HepG2 (cell line): ENCODE results near the gene SRP14. TPM values are rescaled to one million over a fixed set of nuclear protein-coding genes. Genes with fewer than 3 reads are reported as not detected.

ENCODE experiments used
- AKNA ChIP-seq: sonication (generic); formaldehyde crosslinking; IDR thresholded peaks from 2 replicates; pipeline ENCODE4 v1.4.0; 2020; ENCODE audit warnings: missing genetic modification reagents, borderline replicate concordance
- ARID5B ChIP-seq: IDR thresholded peaks from 2 replicates; pipeline ENCODE4 v1.4.0; 2020; ENCODE audit warnings: mild to moderate bottlenecking, missing genetic modification reagents
- BATF2 ChIP-seq: sonication (generic); formaldehyde crosslinking; IDR thresholded peaks from 2 replicates; pipeline ENCODE4 v1.8.0; 2022; ENCODE audit warnings: mild to moderate bottlenecking, missing genetic modification reagents, moderate library complexity
- CC2D1A ChIP-seq: sonication (generic); formaldehyde crosslinking; IDR thresholded peaks from 2 replicates; pipeline ENCODE4 v1.8.1; 2023; ENCODE audit warnings: mild to moderate bottlenecking, missing genetic modification reagents
- EZH2 ChIP-seq: conservative IDR thresholded peaks from 2 replicates; pipeline ENCODE4 v1.6.1; 2012; ENCODE audit warnings: mild to moderate bottlenecking, low read depth, low read length, moderate library complexity
- FOXP1 ChIP-seq, 2 experiments: fragments of 450-650 bp in 1 of 2; IDR thresholded peaks; 2 replicates each; pipeline ENCODE4 v1.6.1; 2017 to 2018; ENCODE audit warnings: antibody characterized with exemption in 1 of 2
- ISX ChIP-seq: sonication (generic); formaldehyde crosslinking; conservative IDR thresholded peaks from 2 replicates; pipeline ENCODE4 v1.5.0; 2020; ENCODE audit warnings: missing genetic modification reagents
- KAT2B ChIP-seq: fragments of 150-350 bp; IDR thresholded peaks from 2 replicates; pipeline ENCODE4 v1.6.1; 2014; ENCODE audit warnings: low read depth, low read length, borderline replicate concordance
- MEF2D ChIP-seq: sonication (generic); formaldehyde crosslinking; IDR thresholded peaks from 2 replicates; pipeline ENCODE4 v1.5.1; 2020; ENCODE audit warnings: mild to moderate bottlenecking, missing genetic modification reagents
- RARA ChIP-seq: IDR thresholded peaks from 2 replicates; pipeline ENCODE4 v1.6.1; 2016; ENCODE audit warnings: missing genetic modification reagents, missing compliant biosample characterization
- SALL1 ChIP-seq: sonication (generic); formaldehyde crosslinking; IDR thresholded peaks from 2 replicates; pipeline ENCODE4 v1.8.0; 2022; ENCODE audit warnings: mild to moderate bottlenecking, missing genetic modification reagents
- ZNF274 ChIP-seq: sonication (generic); formaldehyde crosslinking; IDR thresholded peaks from 2 replicates; pipeline ENCODE4 v1.5.1; 2020; ENCODE audit warnings: mild to moderate bottlenecking, missing genetic modification reagents
- ZNF281 ChIP-seq: sonication (generic); formaldehyde crosslinking; IDR thresholded peaks from 2 replicates; pipeline ENCODE4 v1.4.0; 2020; ENCODE audit warnings: missing genetic modification reagents, borderline replicate concordance
- ZNF430 ChIP-seq: sonication (generic); formaldehyde crosslinking; IDR thresholded peaks from 2 replicates; pipeline ENCODE4 v1.9.0; 2021; ENCODE audit warnings: mild to moderate bottlenecking, missing genetic modification reagents
- ZNF451 ChIP-seq: sonication (generic); formaldehyde crosslinking; IDR thresholded peaks from 2 replicates; pipeline ENCODE4 v1.5.0; 2020; ENCODE audit warnings: mild to moderate bottlenecking, missing genetic modification reagents
- ZNF569 ChIP-seq: sonication (generic); formaldehyde crosslinking; IDR thresholded peaks from 2 replicates; pipeline ENCODE4 v1.5.0; 2020; ENCODE audit warnings: mild to moderate bottlenecking, missing genetic modification reagents, moderate library complexity, borderline replicate concordance
- ZNF891 ChIP-seq: sonication (generic); formaldehyde crosslinking; IDR thresholded peaks from 2 replicates; pipeline ENCODE4 v1.5.0; 2020; ENCODE audit warnings: mild to moderate bottlenecking, missing genetic modification reagents
- polyA plus RNA-seq, 8 experiments: library from polyadenylated mRNA; depleted of rRNA in 3 of 8; stranded (reverse) in 7 of 8; unstranded in 1 of 8; fragments of >200 nt; fragmentation: Illumina TruSeq in 4 of 8; extraction: Trizol in 4 of 8; gene quantifications; 2 replicates each; pipeline versions ENCODE4 v1.2.1 to v1.2.3, GENCODE V29; 2011 to 2016; ENCODE audit warnings: low read depth in 4 of 8, missing spikeins in 1 of 8, mixed read lengths in 1 of 8; ENCODE audit not compliant: insufficient read depth in 1 of 8
- total RNA-seq, 5 experiments: library from RNA; depleted of rRNA; stranded (reverse); fragments of >200 nt; fragmentation: Illumina TruSeq; extraction: Trizol; gene quantifications; 2 replicates each; pipeline ENCODE4 v1.2.3, GENCODE V29; 2016; ENCODE audit warnings: low read depth in 1 of 5

Gene SRP14
- total and polyA plus RNA-seq, 2 of the 13 experiments (the other 11 are each of a cell fraction or from before 2014, with no cell fraction given): 208 to 356 TPM

GRCh38 chr15:40082195-40082883 lies 43.4 kb upstream of the SRP14 start (continued):
- no peak for TF ChIP-seq KAT2B
- no peak for TF ChIP-seq BATF2 (CRISPR knock-in tag)
- no peak for TF ChIP-seq ZNF569
- peak; percentile 76 for TF ChIP-seq RARA (CRISPR knock-in tag)
- TF ChIP-seq ZNF274 (CRISPR knock-in tag): no peak
- TF ChIP-seq ZNF451 (CRISPR knock-in tag): no peak
- TF ChIP-seq EZH2: no peak
- TF ChIP-seq ZNF891: no peak
- no peak for TF ChIP-seq FOXP1 (IDR thresholded peaks at IDR 0.05)
- peak; percentile 18; the same call in 1 of the 2 replicates for TF ChIP-seq FOXP1 (CRISPR knock-in tag; IDR thresholded peaks at IDR 0.05)
- no peak for TF ChIP-seq CC2D1A
- TF ChIP-seq AKNA: no peak
- TF ChIP-seq ISX (CRISPR knock-in tag): no peak
- peak; percentile 53 for TF ChIP-seq SALL1
- TF ChIP-seq MEF2D (CRISPR knock-in tag): no peak; the same call in none of the 2 replicates
- TF ChIP-seq ARID5B (CRISPR knock-in tag): peak; percentile 64
- no peak for TF ChIP-seq ZNF430 (CRISPR knock-in tag)
- TF ChIP-seq ZNF281: peak; percentile 67; the same call in 1 of the 2 replicates
